H9 (cell line): ENCODE measurements around the gene FAM81B. TPM values are rescaled to one million over a fixed set of nuclear protein-coding genes. Genes with fewer than 3 reads are reported as not detected.

Experiments used
- DNase-seq: peaks from one replicate; pipeline ENCODE4 v3.0.0-alpha.2; 2017
- H2AFZ ChIP-seq: one replicate; pipeline ENCODE4 v1.6.1; 2013; ENCODE audit warnings: mild to moderate bottlenecking, low read length, control low read depth, moderate library complexity
- H2AK5ac ChIP-seq: 2 replicates; pipeline ENCODE4 v1.6.1; 2013; ENCODE audit warnings: low read length, control low read depth, mixed read lengths; ENCODE audit not compliant: insufficient read length
- H2BK120ac ChIP-seq: one replicate; pipeline ENCODE4 v1.6.1; 2013; ENCODE audit warnings: low read depth, mild to moderate bottlenecking, low read length, control low read depth, inconsistent platforms; ENCODE audit not compliant: poor library complexity, severe bottlenecking
- H2BK12ac ChIP-seq: 2 replicates; pipeline ENCODE4 v1.6.1; 2013; ENCODE audit warnings: low read length, control low read depth, mixed read lengths, low read depth; ENCODE audit not compliant: insufficient read length
- H2BK15ac ChIP-seq: 2 replicates; pipeline ENCODE4 v1.6.1; 2013; ENCODE audit warnings: low read depth, low read length, control low read depth
- H2BK20ac ChIP-seq: one replicate; pipeline ENCODE4 v1.6.1; 2013; ENCODE audit warnings: low read depth, mild to moderate bottlenecking, low read length, control low read depth, inconsistent platforms; ENCODE audit not compliant: poor library complexity, severe bottlenecking
- H2BK5ac ChIP-seq: 2 replicates; pipeline ENCODE4 v1.6.1; 2013; ENCODE audit warnings: low read length, control low read depth, mixed read lengths; ENCODE audit not compliant: insufficient read length
- H3K14ac ChIP-seq: 2 replicates; pipeline ENCODE4 v1.6.1; 2013; ENCODE audit warnings: low read length, control low read depth; ENCODE audit not compliant: insufficient read depth
- H3K18ac ChIP-seq: 2 replicates; pipeline ENCODE4 v1.6.1; 2013; ENCODE audit warnings: low read depth, mild to moderate bottlenecking, mixed read lengths, low read length, control low read depth; ENCODE audit not compliant: insufficient read length
- H3K23ac ChIP-seq: 2 replicates; pipeline ENCODE4 v1.6.1; 2013; ENCODE audit warnings: low read length, control low read depth, mixed read lengths, low read depth; ENCODE audit not compliant: insufficient read length
- H3K23me2 ChIP-seq: 2 replicates; pipeline ENCODE4 v1.6.1; 2013; ENCODE audit warnings: low read depth, mild to moderate bottlenecking, mixed read lengths, low read length, control low read depth; ENCODE audit not compliant: insufficient read length, poor library complexity, severe bottlenecking
- H3K27ac ChIP-seq: 2 replicates; pipeline ENCODE4 v1.5.1; 2013; ENCODE audit warnings: low read length, control low read depth, mixed read lengths, low read depth; ENCODE audit not compliant: insufficient read length
- H3K27me3 ChIP-seq: 2 replicates; pipeline ENCODE4 v1.6.1; 2013; ENCODE audit warnings: low read length, control low read depth, inconsistent platforms; ENCODE audit not compliant: insufficient read depth
- H3K4ac ChIP-seq: 2 replicates; pipeline ENCODE4 v1.6.1; 2013; ENCODE audit warnings: low read depth, mild to moderate bottlenecking, control low read depth, inconsistent platforms, low read length, moderate library complexity
- H3K4me1 ChIP-seq: 2 replicates; pipeline ENCODE4 v1.6.1; 2013; ENCODE audit warnings: low read length, control low read depth, inconsistent platforms; ENCODE audit not compliant: insufficient read depth
- H3K4me2 ChIP-seq: 2 replicates; pipeline ENCODE4 v1.6.1; 2013; ENCODE audit warnings: low read length, control low read depth, mixed read lengths; ENCODE audit not compliant: insufficient read length, insufficient read depth
- H3K56ac ChIP-seq: 2 replicates; pipeline ENCODE4 v1.6.1; 2013; ENCODE audit warnings: low read depth, mild to moderate bottlenecking, mixed read lengths, low read length, control low read depth; ENCODE audit not compliant: insufficient read length
- H3K79me1 ChIP-seq: 2 replicates; pipeline ENCODE4 v1.6.1; 2013; ENCODE audit warnings: low read depth, mild to moderate bottlenecking, moderate library complexity, low read length, control low read depth, inconsistent platforms; ENCODE audit not compliant: insufficient read depth, poor library complexity, severe bottlenecking
- H3K79me2 ChIP-seq: 2 replicates; pipeline ENCODE4 v1.6.1; 2013; ENCODE audit warnings: low read length, control low read depth, inconsistent platforms; ENCODE audit not compliant: insufficient read depth
- H3K9ac ChIP-seq: 2 replicates; pipeline ENCODE4 v1.6.1; 2013; ENCODE audit warnings: low read length, control low read depth, mixed read lengths; ENCODE audit not compliant: insufficient read length; ENCODE audit errors: extremely low read depth
- H3K9me3 ChIP-seq: one replicate; pipeline ENCODE4 v1.6.1; 2013; ENCODE audit warnings: low read depth, low read length, inconsistent platforms; ENCODE audit not compliant: control insufficient read depth
- H3T11ph ChIP-seq: one replicate; pipeline ENCODE4 v1.6.1; 2013; ENCODE audit warnings: mild to moderate bottlenecking, low read length, control low read depth, inconsistent platforms
- H4K20me1 ChIP-seq: one replicate; pipeline ENCODE4 v1.6.1; 2013; ENCODE audit not compliant: control insufficient read depth, insufficient read length, insufficient read depth
- H4K5ac ChIP-seq: 2 replicates; pipeline ENCODE4 v1.6.1; 2013; ENCODE audit warnings: low read depth, mild to moderate bottlenecking, mixed read lengths, low read length, control low read depth; ENCODE audit not compliant: insufficient read length
- H4K8ac ChIP-seq: replicated peaks from 2 replicates; pipeline ENCODE4 v1.6.1; 2013; ENCODE audit warnings: low read length, control low read depth, mixed read lengths, low read depth; ENCODE audit not compliant: insufficient read length
- H4K91ac ChIP-seq: 2 replicates; pipeline ENCODE4 v1.6.1; 2013; ENCODE audit warnings: low read depth, mild to moderate bottlenecking, moderate library complexity, mixed read lengths, low read length, control low read depth; ENCODE audit not compliant: insufficient read length
- H3K27ac Mint-ChIP-seq, 3 experiments: 2 replicates in 2 of 3; 3 replicates in 1 of 3; pipeline ENCODE4 v1.8.0; 2020 to 2021; ENCODE audit warnings: mixed read lengths in 3 of 3, mild to moderate bottlenecking in 1 of 3, moderate library complexity in 1 of 3
- H3K27me3 Mint-ChIP-seq: 2 replicates; pipeline ENCODE4 v1.8.0; 2021; ENCODE audit warnings: low read depth, mild to moderate bottlenecking, moderate library complexity, mixed read lengths
- H3K36me3 Mint-ChIP-seq, 3 experiments: 2 replicates in 2 of 3; 3 replicates in 1 of 3; pipeline ENCODE4 v1.8.0; 2020 to 2021; ENCODE audit warnings: low read depth in 3 of 3, mixed read lengths in 3 of 3; ENCODE audit not compliant: insufficient read depth in 1 of 3
- H3K4me1 Mint-ChIP-seq, 2 experiments: 2 replicates each; pipeline ENCODE4 v1.8.0; 2020; ENCODE audit warnings: mixed read lengths in 2 of 2
- H3K4me3 Mint-ChIP-seq, 2 experiments: 2 replicates in 1 of 2; 3 replicates in 1 of 2; pipeline ENCODE4 v1.8.0; 2020 to 2021; ENCODE audit warnings: mild to moderate bottlenecking in 2 of 2, mixed read lengths in 2 of 2, moderate library complexity in 1 of 2
- H3K9me3 Mint-ChIP-seq, 2 experiments: 2 replicates in 1 of 2; 3 replicates in 1 of 2; pipeline ENCODE4 v1.8.0; 2020; ENCODE audit warnings: mild to moderate bottlenecking in 2 of 2, mixed read lengths in 2 of 2, moderate library complexity in 1 of 2
- CTCF ChIP-seq: fragments of 200-600 bp; sonication (generic); conservative IDR thresholded peaks from 3 replicates; pipeline ENCODE4 v1.8.0; 2021; ENCODE audit warnings: antibody characterized with exemption, mild to moderate bottlenecking
- WGBS: extraction: QIAGEN DNeasy Blood & Tissue Kit; methylation state at CpG from one replicate; pipeline ENCODE4 v1.1.7; 2013; ENCODE audit warnings: missing lambda C conversion rate, low lambda C conversion rate, mixed read lengths; ENCODE audit not compliant: insufficient read length; ENCODE audit errors: extremely low coverage; 5-methylcytosine and 5-hydroxymethylcytosine counted together
- total RNA-seq: library from RNA; stranded (reverse); gene quantifications from 2 replicates; pipeline ENCODE4 v1.2.1, GENCODE V29; 2021

Gene FAM81B
- total RNA-seq, 1 experiment from 2014 or later: not detected

GRCh38 chr5:95417971-95418370, 26.8 kb downstream of the FAM81B start:
- H3K4me1 Mint-ChIP-seq: no peaks in the 10 kb centered on the region
- no peak overlapping the region for H3K18ac ChIP-seq
- H3K4me2 ChIP-seq: no peak overlapping the region

More at GRCh38 chr5:95417971-95418370, 26.8 kb downstream of the FAM81B start:
- Histone ChIP-seq H4K5ac (no peak overlapping the region), H2BK12ac (no peak overlapping the region), H3K23ac (no peak overlapping the region), H3K79me1 (no peaks in the 10 kb centered on the region), H2BK20ac (no peak overlapping the region), H3K56ac (no peak overlapping the region), H3K79me2 (no peaks in the 10 kb centered on the region), H3K23me2 (no peaks in the 10 kb centered on the region), H3K9me3 (no peaks in the 10 kb centered on the region), H2BK120ac (no peak overlapping the region), H3K27me3 (no peaks in the 10 kb centered on the region), H3T11ph (no peak overlapping the region), H3K14ac (no peak overlapping the region), H4K91ac (no peak overlapping the region), H4K8ac (no peak overlapping the region), H2AFZ (no peak overlapping the region), H2BK15ac (no peak overlapping the region), H3K4ac (no peak overlapping the region), H2AK5ac (no peak overlapping the region), H3K4me1 (no peaks in the 10 kb centered on the region), H3K27ac (no peak overlapping the region), H4K20me1 (no peaks in the 10 kb centered on the region), H2BK5ac (no peak overlapping the region), H3K9ac (no peak overlapping the region)
- DNase-seq: no peak
- no CpG with 5 or more reads among the region's 3 CpGs for WGBS
- Mint-ChIP-seq H3K36me3 (no peaks in the 10 kb centered on the region), H3K27me3 (no peaks in the 10 kb centered on the region), H3K27ac (no peak overlapping the region), H3K4me3 (no peak overlapping the region), H3K9me3 (no peaks in the 10 kb centered on the region)
- TF ChIP-seq CTCF: no peak
